Testis (tissue), 2 donors: ENCODE measurements around the gene GPS1.

Experiments
- POLR2A ChIP-seq: fragments of 450-650 bp; IDR thresholded peaks from one replicate; pipeline ENCODE4 v1.6.1; 2017; ENCODE audit warnings: antibody characterized with exemption, mild to moderate bottlenecking, moderate library complexity
- TF ChIP-seq, protein P1 (sequence below), 3 experiments: fragments of 450-650 bp in 2 of 3; fragments of 200-600 bp in 1 of 3; sonication (generic) in 1 of 3; IDR thresholded peaks; one replicate each; pipeline ENCODE4 v1.5.1; 2016 to 2019; ENCODE audit warnings: antibody characterized with exemption in 3 of 3, mild to moderate bottlenecking in 2 of 3, moderate library complexity in 1 of 3

DNA sequence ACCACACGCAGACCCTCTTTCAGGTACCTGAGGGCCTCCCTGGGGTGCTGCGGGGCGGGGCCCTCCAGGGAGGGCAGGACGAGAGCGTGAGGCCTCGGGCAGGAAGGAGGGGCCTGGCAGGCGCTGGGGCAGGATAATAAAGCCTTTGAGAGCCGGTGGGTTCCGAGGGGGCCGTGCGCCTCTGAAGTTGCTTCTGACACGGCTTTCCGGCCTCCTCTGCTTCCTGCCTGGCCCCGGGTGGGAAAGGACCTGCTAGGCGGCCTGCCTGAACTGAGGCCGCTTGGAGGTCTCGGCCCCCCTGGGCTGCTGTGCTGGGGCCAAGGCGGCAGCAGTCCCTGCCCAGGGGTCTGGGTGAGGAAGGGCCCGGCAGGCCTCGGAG, 39.4 kb upstream of the GPS1 start:
- TF ChIP-seq, protein P1, sequence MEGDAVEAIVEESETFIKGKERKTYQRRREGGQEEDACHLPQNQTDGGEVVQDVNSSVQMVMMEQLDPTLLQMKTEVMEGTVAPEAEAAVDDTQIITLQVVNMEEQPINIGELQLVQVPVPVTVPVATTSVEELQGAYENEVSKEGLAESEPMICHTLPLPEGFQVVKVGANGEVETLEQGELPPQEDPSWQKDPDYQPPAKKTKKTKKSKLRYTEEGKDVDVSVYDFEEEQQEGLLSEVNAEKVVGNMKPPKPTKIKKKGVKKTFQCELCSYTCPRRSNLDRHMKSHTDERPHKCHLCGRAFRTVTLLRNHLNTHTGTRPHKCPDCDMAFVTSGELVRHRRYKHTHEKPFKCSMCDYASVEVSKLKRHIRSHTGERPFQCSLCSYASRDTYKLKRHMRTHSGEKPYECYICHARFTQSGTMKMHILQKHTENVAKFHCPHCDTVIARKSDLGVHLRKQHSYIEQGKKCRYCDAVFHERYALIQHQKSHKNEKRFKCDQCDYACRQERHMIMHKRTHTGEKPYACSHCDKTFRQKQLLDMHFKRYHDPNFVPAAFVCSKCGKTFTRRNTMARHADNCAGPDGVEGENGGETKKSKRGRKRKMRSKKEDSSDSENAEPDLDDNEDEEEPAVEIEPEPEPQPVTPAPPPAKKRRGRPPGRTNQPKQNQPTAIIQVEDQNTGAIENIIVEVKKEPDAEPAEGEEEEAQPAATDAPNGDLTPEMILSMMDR (IDR thresholded peaks at IDR 0.05), result no peak
- no peak for TF ChIP-seq POLR2A
